K562 (cell line): ENCODE data around the gene NCOA1. TPM values are rescaled to one million over a fixed set of nuclear protein-coding genes. Genes with fewer than 3 reads are reported as not detected.

Experiments
- BRCA1 ChIP-seq, 2 experiments: fragments of 450-650 bp in 1 of 2; sonication (generic) in 1 of 2; formaldehyde crosslinking in 1 of 2; IDR thresholded peaks; 2 replicates each; pipeline versions ENCODE4 v1.5.0 to v1.6.1; 2017 to 2020; ENCODE audit warnings: mild to moderate bottlenecking in 1 of 2, missing genetic modification reagents in 1 of 2
- CBX1 ChIP-seq: sonication (generic); IDR thresholded peaks from 2 replicates; pipeline ENCODE4 v1.6.1; 2016; ENCODE audit warnings: antibody characterized with exemption, low read depth, mild to moderate bottlenecking
- E2F3 ChIP-seq: fragments of 250-450 bp; sonication (Bioruptor Pico); IDR thresholded peaks from 2 replicates; pipeline ENCODE4 v1.4.0; 2020; ENCODE audit warnings: mild to moderate bottlenecking
- FOXJ3 ChIP-seq: sonication (generic); formaldehyde crosslinking; IDR thresholded peaks from 2 replicates; pipeline ENCODE4 v1.4.0; 2020; ENCODE audit warnings: mild to moderate bottlenecking, missing genetic modification reagents
- KAT2B ChIP-seq: IDR thresholded peaks from one replicate; pipeline ENCODE4 v1.6.1; 2012; ENCODE audit warnings: low read depth, mild to moderate bottlenecking, control low read depth, inconsistent platforms, low read length, moderate library complexity
- KAT7 ChIP-seq: sonication (generic); formaldehyde crosslinking; IDR thresholded peaks from 2 replicates; pipeline ENCODE4 v1.8.0; 2022; ENCODE audit warnings: missing genetic modification reagents, mild to moderate bottlenecking, borderline replicate concordance
- NCOA1 ChIP-seq: fragments of 450-650 bp; IDR thresholded peaks from 2 replicates; pipeline ENCODE4 v1.6.1; 2016; ENCODE audit warnings: low read depth
- NUFIP1 ChIP-seq: fragments of 450-650 bp; IDR thresholded peaks from 2 replicates; pipeline ENCODE4 v1.6.1; 2018; ENCODE audit not compliant: partially characterized antibody
- SMARCA4 ChIP-seq: fragments of 450-650 bp; IDR thresholded peaks from 2 replicates; pipeline ENCODE4 v1.6.1; 2016
- SMARCE1 ChIP-seq: fragments of 450-650 bp; IDR thresholded peaks from 2 replicates; pipeline ENCODE4 v1.7.1; 2016; ENCODE audit warnings: mild to moderate bottlenecking
- TGIF2 ChIP-seq: sonication (generic); formaldehyde crosslinking; IDR thresholded peaks from 2 replicates; pipeline ENCODE4 v1.8.1; 2022; ENCODE audit warnings: mild to moderate bottlenecking, missing genetic modification reagents, moderate library complexity
- ZBTB7A ChIP-seq: IDR thresholded peaks from 2 replicates; pipeline ENCODE4 v1.6.1; 2011; ENCODE audit warnings: low read depth, mild to moderate bottlenecking, low read length, moderate library complexity, borderline replicate concordance; ENCODE audit not compliant: control insufficient read depth
- ZNF444 ChIP-seq: fragments of 250-450 bp; sonication (Bioruptor Pico); IDR thresholded peaks from 2 replicates; pipeline ENCODE4 v1.4.0; 2020; ENCODE audit warnings: mild to moderate bottlenecking, moderate library complexity
- ZNF778 ChIP-seq: fragments of 450-650 bp; formaldehyde crosslinking; IDR thresholded peaks from 2 replicates; pipeline ENCODE4 v1.4.0; 2020; ENCODE audit warnings: mild to moderate bottlenecking, moderate library complexity
- polyA plus RNA-seq, 8 experiments: library from polyadenylated mRNA; depleted of rRNA in 4 of 8; stranded (reverse) in 5 of 8; unstranded in 3 of 8; fragments of >200 nt; fragmentation: Nextera tagmentation in 2 of 8; fragmentation: Illumina TruSeq in 1 of 8; extraction: Ambion mirVana in 2 of 8; extraction: Trizol in 1 of 8; gene quantifications; 2 replicates each; pipeline versions ENCODE4 v1.2.1 to v1.2.3, GENCODE V29; 2011 to 2014; ENCODE audit warnings: inconsistent platforms in 1 of 8, missing spikeins in 1 of 8
- total RNA-seq, 7 experiments: library from RNA; depleted of rRNA in 6 of 7; stranded (reverse); fragments of >200 nt in 6 of 7; fragmentation: Illumina TruSeq in 2 of 7; extraction: Trizol in 2 of 7; gene quantifications; 2 replicates each; pipeline versions ENCODE4 v1.2.1 to v1.2.3, GENCODE V29; 2011 to 2021; ENCODE audit warnings: low replicate concordance in 1 of 7
- TF ChIP-seq, protein P1 (sequence below): fragments of 200-600 bp; sonication (generic); IDR thresholded peaks from one replicate; pipeline ENCODE4 v1.6.1; 2012; ENCODE audit warnings: mild to moderate bottlenecking, low read depth, low read length, inconsistent platforms
- TF ChIP-seq, protein P2 (sequence below): fragments of 450-650 bp; formaldehyde crosslinking; IDR thresholded peaks from 2 replicates; pipeline ENCODE4 v1.4.0; 2020; ENCODE audit warnings: mild to moderate bottlenecking, moderate library complexity

NCOA1 gene
- total and polyA plus RNA-seq, 9 of the 15 experiments (the other 6 are each of a cell fraction or from before 2014, with no cell fraction given), result 4.9 to 25.7 (median 17.0) TPM

GRCh38 chr2:24456599-24457556 is 34.2 kb upstream of the NCOA1 start (continued):
- TF ChIP-seq, protein P1, sequence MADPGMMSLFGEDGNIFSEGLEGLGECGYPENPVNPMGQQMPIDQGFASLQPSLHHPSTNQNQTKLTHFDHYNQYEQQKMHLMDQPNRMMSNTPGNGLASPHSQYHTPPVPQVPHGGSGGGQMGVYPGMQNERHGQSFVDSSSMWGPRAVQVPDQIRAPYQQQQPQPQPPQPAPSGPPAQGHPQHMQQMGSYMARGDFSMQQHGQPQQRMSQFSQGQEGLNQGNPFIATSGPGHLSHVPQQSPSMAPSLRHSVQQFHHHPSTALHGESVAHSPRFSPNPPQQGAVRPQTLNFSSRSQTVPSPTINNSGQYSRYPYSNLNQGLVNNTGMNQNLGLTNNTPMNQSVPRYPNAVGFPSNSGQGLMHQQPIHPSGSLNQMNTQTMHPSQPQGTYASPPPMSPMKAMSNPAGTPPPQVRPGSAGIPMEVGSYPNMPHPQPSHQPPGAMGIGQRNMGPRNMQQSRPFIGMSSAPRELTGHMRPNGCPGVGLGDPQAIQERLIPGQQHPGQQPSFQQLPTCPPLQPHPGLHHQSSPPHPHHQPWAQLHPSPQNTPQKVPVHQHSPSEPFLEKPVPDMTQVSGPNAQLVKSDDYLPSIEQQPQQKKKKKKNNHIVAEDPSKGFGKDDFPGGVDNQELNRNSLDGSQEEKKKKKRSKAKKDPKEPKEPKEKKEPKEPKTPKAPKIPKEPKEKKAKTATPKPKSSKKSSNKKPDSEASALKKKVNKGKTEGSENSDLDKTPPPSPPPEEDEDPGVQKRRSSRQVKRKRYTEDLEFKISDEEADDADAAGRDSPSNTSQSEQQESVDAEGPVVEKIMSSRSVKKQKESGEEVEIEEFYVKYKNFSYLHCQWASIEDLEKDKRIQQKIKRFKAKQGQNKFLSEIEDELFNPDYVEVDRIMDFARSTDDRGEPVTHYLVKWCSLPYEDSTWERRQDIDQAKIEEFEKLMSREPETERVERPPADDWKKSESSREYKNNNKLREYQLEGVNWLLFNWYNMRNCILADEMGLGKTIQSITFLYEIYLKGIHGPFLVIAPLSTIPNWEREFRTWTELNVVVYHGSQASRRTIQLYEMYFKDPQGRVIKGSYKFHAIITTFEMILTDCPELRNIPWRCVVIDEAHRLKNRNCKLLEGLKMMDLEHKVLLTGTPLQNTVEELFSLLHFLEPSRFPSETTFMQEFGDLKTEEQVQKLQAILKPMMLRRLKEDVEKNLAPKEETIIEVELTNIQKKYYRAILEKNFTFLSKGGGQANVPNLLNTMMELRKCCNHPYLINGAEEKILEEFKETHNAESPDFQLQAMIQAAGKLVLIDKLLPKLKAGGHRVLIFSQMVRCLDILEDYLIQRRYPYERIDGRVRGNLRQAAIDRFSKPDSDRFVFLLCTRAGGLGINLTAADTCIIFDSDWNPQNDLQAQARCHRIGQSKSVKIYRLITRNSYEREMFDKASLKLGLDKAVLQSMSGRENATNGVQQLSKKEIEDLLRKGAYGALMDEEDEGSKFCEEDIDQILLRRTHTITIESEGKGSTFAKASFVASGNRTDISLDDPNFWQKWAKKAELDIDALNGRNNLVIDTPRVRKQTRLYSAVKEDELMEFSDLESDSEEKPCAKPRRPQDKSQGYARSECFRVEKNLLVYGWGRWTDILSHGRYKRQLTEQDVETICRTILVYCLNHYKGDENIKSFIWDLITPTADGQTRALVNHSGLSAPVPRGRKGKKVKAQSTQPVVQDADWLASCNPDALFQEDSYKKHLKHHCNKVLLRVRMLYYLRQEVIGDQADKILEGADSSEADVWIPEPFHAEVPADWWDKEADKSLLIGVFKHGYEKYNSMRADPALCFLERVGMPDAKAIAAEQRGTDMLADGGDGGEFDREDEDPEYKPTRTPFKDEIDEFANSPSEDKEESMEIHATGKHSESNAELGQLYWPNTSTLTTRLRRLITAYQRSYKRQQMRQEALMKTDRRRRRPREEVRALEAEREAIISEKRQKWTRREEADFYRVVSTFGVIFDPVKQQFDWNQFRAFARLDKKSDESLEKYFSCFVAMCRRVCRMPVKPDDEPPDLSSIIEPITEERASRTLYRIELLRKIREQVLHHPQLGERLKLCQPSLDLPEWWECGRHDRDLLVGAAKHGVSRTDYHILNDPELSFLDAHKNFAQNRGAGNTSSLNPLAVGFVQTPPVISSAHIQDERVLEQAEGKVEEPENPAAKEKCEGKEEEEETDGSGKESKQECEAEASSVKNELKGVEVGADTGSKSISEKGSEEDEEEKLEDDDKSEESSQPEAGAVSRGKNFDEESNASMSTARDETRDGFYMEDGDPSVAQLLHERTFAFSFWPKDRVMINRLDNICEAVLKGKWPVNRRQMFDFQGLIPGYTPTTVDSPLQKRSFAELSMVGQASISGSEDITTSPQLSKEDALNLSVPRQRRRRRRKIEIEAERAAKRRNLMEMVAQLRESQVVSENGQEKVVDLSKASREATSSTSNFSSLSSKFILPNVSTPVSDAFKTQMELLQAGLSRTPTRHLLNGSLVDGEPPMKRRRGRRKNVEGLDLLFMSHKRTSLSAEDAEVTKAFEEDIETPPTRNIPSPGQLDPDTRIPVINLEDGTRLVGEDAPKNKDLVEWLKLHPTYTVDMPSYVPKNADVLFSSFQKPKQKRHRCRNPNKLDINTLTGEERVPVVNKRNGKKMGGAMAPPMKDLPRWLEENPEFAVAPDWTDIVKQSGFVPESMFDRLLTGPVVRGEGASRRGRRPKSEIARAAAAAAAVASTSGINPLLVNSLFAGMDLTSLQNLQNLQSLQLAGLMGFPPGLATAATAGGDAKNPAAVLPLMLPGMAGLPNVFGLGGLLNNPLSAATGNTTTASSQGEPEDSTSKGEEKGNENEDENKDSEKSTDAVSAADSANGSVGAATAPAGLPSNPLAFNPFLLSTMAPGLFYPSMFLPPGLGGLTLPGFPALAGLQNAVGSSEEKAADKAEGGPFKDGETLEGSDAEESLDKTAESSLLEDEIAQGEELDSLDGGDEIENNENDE, result no peak
- TF ChIP-seq BRCA1 (IDR thresholded peaks at IDR 0.05), result no peak
- no peak for TF ChIP-seq BRCA1 (CRISPR knock-in tag; IDR thresholded peaks at IDR 0.05)
- TF ChIP-seq NUFIP1, result no peak
- TF ChIP-seq SMARCE1, result peak; percentile 92
- TF ChIP-seq NCOA1, result no peak
- no peak for TF ChIP-seq KAT7 (CRISPR knock-in tag)
- TF ChIP-seq E2F3 (CRISPR knock-in tag), result no peak
- TF ChIP-seq SMARCA4, result peak; percentile 92
- TF ChIP-seq TGIF2 (CRISPR knock-in tag), result no peak
- no peak for TF ChIP-seq ZNF778
- TF ChIP-seq KAT2B, result no peak
- TF ChIP-seq, protein P2, sequence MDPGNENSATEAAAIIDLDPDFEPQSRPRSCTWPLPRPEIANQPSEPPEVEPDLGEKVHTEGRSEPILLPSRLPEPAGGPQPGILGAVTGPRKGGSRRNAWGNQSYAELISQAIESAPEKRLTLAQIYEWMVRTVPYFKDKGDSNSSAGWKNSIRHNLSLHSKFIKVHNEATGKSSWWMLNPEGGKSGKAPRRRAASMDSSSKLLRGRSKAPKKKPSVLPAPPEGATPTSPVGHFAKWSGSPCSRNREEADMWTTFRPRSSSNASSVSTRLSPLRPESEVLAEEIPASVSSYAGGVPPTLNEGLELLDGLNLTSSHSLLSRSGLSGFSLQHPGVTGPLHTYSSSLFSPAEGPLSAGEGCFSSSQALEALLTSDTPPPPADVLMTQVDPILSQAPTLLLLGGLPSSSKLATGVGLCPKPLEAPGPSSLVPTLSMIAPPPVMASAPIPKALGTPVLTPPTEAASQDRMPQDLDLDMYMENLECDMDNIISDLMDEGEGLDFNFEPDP (CRISPR knock-in tag), result no peak
- no peak for TF ChIP-seq CBX1
- TF ChIP-seq ZBTB7A, result 0 out of 2 replicates have a peak, but pooled peaks have one; percentile 31
- no peak for TF ChIP-seq ZNF444
- no peak for TF ChIP-seq FOXJ3 (CRISPR knock-in tag)
